Measurements from ENCODE around the gene KLK11.

Gene KLK11, protein sequence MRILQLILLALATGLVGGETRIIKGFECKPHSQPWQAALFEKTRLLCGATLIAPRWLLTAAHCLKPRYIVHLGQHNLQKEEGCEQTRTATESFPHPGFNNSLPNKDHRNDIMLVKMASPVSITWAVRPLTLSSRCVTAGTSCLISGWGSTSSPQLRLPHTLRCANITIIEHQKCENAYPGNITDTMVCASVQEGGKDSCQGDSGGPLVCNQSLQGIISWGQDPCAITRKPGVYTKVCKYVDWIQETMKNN

DNA sequence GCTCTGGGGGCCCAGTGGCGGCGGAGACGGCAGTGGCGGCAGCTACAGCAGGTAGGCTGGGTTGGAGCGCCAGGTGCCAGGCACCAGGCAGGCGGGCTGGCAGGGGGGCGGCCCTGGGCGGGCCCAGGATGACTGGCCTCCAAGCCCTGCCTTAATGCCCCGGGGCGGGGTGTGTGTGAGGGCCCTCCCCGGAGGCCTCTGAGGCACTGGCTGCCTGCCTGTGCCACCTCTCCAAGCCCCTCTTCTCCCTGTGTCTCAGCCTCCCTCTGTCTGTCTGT lies at the start of gene KLK11:
KLK11 (minus strand) TSS at position 63 of the 278 bp plus-strand sequence. CDS start 985 bp downstream, outside the sequence.
- DNase-seq (ENCODE audit: low read depth) = no peak

GRCh38 chr19:51075998-51076397 lies 49.6 kb upstream of the KLK11 start:
- DNase-seq (ENCODE audit: low read depth) = no peak

DNA sequence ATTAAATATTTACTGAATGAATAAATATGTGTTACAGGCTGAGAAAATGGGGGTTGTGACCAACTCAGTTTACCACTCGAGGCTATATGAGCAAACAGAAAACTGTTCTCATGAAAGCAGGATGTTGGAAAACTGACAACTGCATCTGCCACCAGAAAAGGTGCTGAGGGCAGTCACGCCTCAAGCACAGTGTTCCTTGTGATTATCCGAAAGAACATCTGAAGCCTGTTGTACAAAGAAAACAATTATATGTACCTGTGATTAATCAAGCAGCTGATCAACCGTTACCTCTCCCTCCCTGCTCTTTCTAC lies 44.6 kb upstream of the KLK11 start:
- DNase-seq (ENCODE audit: low read depth) = no peak

GRCh38 chr19:51070334-51071094 lies 44.1 kb upstream of the KLK11 start:
- DNase-seq (ENCODE audit: low read depth) = no peak

DNA sequence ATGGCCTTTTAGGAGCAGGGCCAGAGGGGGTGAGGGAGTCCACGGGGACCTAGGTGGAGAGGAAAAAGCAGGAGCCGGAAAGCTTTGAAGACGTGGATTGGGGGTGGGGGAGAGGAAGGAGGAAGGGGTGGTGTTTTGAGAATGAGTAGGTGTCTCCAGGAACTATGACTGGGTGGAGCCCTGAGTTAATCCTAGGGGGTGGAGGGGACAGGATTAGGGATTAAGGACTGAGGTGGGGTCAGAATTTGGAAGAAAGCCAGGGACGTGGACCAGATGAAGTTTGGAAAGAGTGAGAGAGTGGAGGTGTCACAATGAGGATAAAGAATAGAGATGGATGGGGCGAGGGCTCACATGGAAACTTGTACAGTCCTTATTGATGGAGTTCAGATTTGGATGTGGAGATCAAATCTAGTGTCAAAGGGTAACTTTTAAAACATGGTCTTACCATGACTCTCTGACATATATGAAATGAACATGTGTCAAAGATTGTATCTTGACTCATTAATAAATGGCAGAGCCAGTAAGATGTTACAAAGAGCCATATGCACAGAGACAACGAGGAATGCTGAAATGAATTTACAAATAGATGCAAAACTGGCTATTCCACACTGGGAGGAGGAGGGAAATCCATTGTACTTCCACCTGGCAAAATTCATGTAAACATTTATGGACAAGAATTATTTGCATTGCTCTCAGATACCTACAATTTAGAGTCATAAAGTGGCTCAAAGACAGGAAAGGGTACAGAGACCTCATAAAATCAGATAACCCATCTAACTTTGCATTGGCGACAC lies 40.2 kb upstream of the KLK11 start:
- no peak for DNase-seq (ENCODE audit: low read depth)

DNA sequence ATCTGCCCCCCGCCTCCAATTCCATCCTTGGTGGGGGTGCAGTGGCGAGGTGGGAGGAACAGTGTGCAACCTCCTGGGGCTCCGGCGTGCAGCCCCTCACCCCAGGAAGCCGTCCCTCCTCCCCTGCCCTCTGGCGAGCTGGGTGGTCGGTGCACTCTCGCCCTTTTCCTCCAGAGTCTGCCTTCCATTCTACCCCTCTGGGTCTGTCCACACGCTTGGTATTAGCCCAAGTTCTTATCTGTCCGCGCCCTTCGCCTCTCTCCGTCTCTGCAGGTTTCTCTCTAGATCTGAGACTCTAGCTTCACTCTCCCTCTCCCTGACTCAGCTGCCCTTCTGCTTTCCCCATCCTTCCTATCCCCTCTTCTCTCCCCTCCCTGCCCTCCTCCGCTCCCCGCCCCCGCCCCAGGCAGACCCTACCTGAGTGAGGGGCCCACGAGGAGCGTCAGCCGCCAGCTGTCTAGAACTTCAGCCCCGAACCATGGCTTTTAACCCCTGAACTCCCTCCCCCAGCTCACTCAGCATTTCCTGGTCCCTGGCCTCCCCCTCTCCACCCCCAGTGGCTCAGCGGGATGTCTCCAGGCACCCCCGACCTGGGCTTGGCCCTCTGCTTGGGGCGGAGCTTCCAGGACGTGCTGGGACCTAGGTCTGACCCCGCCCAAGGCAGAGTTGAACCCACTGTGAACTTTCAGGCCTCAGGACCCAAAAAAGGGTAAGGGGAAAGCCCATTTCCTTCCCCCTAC lies 39.0 kb upstream of the KLK11 start:
- no peak for DNase-seq (ENCODE audit: low read depth)

- no peak for DNase-seq (ENCODE audit: low read depth)
Measured at GRCh38 chr19:51064534-51065220, 38.3 kb upstream of the KLK11 start, which contains the start of gene KLK13. TSS of gene KLK13 (minus strand) at chr19:51065092. CDS start at chr19:51065067, 25 bp downstream.

GRCh38 chr19:51063664-51064063 lies 37.2 kb upstream of the KLK11 start:
- DNase-seq (ENCODE audit: low read depth) = no peak

GRCh38 chr19:51060973-51061372 lies 34.6 kb upstream of the KLK11 start:
- DNase-seq (ENCODE audit: low read depth) = no peak

- DNase-seq (ENCODE audit: low read depth) = no peak
Measured at GRCh38 chr19:51060336-51060735, 33.9 kb upstream of the KLK11 start.

DNA sequence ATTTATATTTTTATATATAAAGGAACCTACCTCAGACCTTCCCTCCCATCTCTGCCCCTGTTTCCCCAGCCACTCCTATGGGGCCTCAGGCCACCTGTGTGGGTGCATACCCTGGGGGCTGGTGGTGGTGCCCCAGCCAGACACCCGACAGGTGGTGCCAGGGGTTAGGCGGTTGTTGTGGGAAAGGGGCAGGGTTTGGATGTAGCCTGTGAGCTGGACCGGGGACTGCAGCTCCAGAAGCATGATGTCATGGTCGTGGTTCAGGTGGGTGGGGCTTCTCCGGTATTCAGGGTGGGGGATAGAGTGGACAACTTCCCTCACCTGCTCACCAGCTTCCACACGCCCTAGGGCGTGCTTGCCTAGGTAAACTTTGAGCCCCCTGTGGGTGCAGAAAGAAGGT lies 33.3 kb upstream of the KLK11 start:
- no peak for DNase-seq (ENCODE audit: low read depth)

DNA sequence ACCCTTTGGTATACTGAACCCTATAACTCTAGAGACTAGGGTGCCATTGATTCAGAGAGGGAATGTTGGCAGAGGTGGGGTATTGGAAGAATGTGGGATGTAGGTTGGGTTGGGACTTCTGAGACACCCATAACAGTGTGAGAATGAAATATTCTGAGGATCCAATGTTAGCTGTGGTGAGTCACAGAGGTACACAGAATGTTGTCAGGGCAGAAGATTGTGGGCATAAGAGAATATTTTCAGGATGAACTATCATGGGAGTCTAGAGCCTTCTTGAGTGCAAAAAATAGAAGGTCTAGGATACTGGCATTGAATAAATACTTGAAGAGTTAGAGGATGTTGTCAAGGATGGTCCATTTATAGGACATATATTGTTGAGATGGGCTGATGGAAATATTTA lies 29.4 kb upstream of the KLK11 start:
- DNase-seq (ENCODE audit: low read depth) = no peak

GRCh38 chr19:51047031-51047335 lies 20.6 kb upstream of the KLK11 start:
- no peak for DNase-seq (ENCODE audit: low read depth)

GRCh38 chr19:51044327-51044726 lies 17.9 kb upstream of the KLK11 start:
- no peak for DNase-seq (ENCODE audit: low read depth)

DNA sequence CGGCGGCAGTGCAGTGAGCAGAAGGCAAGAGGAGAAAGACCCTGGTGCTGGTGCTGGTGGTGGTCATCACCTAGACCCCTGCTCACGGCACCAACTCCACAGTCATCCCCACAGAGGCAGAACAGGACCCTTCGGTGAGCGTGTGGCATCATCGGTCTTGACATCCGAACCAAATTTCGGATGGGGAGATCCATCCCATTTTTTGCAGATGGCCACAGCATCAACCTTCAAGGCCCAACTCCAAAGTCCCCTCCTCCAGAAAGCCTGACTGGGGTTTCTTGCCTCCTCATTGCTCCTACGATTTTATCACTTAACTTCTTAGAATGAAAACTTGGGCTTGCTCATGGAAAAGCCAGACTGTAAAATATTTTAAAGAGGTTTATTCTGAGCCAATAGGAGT lies 17.1 kb upstream of the KLK11 start:
- no peak for DNase-seq (ENCODE audit: low read depth)

GRCh38 chr19:51040151-51040550 lies 13.7 kb upstream of the KLK11 start:
- DNase-seq (ENCODE audit: low read depth) = no peak

DNA sequence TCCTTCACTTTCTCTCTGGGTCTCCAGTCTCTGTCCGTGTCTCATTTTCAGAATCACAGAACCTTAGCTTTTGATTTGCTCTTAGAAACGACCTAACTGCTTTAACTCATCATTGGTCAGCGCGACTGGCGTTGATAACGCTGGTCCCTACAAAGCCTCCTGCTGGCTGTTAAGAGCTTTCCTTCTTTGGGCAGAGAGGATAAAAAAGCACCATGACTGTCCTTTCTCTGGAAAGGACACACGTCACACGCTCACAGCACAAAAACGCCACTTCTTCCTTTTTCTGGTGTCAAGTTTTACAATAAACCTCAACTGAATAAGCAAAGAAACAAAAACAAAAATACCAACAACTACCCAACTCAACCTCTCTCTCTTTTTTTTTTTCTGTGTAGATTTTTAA lies 10.1 kb upstream of the KLK11 start:
- no peak for DNase-seq (ENCODE audit: low read depth)

DNA sequence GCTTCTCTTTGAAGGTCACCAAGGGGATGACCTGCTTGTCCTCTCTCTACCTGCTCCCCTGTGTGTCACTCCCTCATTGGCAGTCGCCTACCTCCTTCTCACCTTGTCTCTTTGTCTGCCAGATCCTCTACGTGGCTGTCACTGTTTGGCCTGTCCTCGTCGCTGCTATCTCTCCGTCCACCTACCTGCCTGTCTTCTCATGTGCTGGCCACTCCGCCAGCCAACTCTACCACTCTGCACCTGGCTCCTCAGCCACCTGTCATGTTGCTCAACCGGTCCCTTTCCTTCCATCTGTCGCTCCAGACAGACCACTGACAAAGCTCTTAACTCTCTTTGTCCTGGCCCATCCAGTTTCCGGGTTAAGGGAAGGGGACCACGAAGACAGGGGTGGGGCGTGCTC lies 8.3 kb upstream of the KLK11 start, which contains the start of gene KLK12:
KLK12 (minus strand) TSS at position 299 of the 400 bp plus-strand sequence. CDS start 381 bp downstream, outside the sequence.
- no peak for DNase-seq (ENCODE audit: low read depth)

GRCh38 chr19:51031880-51032225 lies 5.4 kb upstream of the KLK11 start:
- no peak for DNase-seq (ENCODE audit: low read depth)

GRCh38 chr19:51031220-51031879 lies 4.9 kb upstream of the KLK11 start:
- no peak for DNase-seq (ENCODE audit: low read depth)

DNA sequence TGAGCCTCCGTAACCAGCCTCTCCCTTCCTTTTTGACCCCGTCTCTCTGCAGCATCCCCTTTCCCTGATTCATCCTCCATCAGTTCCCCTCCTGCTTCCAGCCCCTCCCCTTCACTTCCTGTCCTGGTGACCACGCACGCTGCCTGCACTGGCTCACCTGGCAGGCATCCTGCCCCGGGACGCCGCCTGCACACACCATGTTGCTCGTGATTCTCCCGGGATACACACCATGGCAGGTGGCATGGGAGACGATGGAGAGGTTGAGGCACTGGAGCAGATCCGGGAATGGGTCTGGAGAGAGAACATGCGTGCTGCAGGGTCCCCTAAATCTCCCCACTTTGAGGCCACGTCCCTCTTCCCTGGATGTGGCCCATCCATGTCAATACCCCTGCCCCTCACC lies 4.2 kb upstream of the KLK11 start:
- no peak for DNase-seq (ENCODE audit: low read depth)

DNA sequence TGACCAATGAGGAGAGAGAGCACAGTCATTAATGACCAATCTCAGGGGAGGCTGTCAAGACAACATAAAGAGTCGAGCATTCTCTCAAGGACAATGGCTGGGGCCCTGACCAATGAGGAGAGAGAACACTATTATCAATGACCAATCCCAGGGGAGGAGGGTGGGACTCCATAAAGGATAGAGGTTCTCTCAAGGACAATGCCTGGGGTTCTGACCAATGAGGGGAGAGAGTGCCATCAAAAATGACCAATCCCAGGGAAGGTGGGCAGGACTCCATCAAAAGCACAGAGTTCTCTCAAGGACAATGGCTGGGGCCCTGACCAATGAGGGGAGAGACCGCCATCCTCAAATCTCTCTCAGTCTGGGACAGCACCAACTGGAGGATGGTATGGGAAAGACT lies 3.3 kb upstream of the KLK11 start:
- DNase-seq (ENCODE audit: low read depth) = no peak

Measured in activated T-helper 1 cell treated with Interleukin-2 at 50 U/mL for 16 hours (primary cell).